ENCODE measurements around the gene TMEM156.
A peak's percentile ranks its signal among the peaks of the same experiment; 100 is the strongest.

TMEM156 gene

GRCh38 chr4:39044956-39045826, 13.0 kb upstream of the TMEM156 start:
- H3K4me3 ChIP-seq (replicated peaks in 1 of 2; ENCODE audit: low read depth in 2 of 2, low read length in 2 of 2) = peak overlapping the region; percentile 58 to 62
- TF ChIP-seq, protein P1, sequence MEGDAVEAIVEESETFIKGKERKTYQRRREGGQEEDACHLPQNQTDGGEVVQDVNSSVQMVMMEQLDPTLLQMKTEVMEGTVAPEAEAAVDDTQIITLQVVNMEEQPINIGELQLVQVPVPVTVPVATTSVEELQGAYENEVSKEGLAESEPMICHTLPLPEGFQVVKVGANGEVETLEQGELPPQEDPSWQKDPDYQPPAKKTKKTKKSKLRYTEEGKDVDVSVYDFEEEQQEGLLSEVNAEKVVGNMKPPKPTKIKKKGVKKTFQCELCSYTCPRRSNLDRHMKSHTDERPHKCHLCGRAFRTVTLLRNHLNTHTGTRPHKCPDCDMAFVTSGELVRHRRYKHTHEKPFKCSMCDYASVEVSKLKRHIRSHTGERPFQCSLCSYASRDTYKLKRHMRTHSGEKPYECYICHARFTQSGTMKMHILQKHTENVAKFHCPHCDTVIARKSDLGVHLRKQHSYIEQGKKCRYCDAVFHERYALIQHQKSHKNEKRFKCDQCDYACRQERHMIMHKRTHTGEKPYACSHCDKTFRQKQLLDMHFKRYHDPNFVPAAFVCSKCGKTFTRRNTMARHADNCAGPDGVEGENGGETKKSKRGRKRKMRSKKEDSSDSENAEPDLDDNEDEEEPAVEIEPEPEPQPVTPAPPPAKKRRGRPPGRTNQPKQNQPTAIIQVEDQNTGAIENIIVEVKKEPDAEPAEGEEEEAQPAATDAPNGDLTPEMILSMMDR (IDR thresholded peaks at IDR 0.05; ENCODE audit: low read depth, low read length) = no peak
- DNase-seq (ENCODE audit: low read depth in 2 of 2) = peak in 1 of 2 donors; percentile 43

GRCh38 chr4:39044364-39044955, 12.3 kb upstream of the TMEM156 start:
- H3K4me3 ChIP-seq (replicated peaks in 1 of 2; ENCODE audit: low read depth in 2 of 2, low read length in 2 of 2) = peak overlapping the region; percentile 58 to 62
- DNase-seq (ENCODE audit: low read depth in 2 of 2) = peak; percentile 95
- TF ChIP-seq, protein P1 (IDR thresholded peaks at IDR 0.05; ENCODE audit: low read depth, low read length) = peak; percentile 10

DNA sequence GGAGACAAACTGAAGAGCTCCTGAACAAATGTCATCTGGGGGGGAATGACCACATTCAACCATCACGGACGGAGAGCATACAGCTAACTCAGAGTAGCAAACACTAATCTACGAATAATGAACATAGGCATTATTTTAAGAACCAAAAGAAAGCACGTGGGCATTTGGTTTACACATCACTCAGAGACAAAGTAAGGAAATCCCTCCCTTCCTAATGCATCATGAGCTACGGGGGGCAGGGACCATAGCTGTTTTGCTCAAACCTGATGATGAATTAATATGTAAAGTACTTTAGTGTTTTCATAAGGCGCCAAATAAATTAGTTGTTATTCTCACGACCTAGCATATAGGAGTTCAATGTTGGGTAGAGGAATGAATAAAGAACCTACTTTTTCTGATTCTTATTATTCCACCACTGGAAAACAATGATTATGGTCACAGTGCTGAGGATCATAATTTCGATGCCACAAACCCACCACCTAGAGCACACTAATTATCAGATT, 11.7 kb upstream of the TMEM156 start:
- TF ChIP-seq, protein P1 (IDR thresholded peaks at IDR 0.05; ENCODE audit: low read depth, low read length) = no peak
- H3K4me3 ChIP-seq (replicated peaks in 1 of 2; ENCODE audit: low read depth in 2 of 2, low read length in 2 of 2) = peak overlapping the region; percentile 31 to 62
- peak; percentile 61 to 76 for DNase-seq (ENCODE audit: low read depth in 2 of 2)

DNA sequence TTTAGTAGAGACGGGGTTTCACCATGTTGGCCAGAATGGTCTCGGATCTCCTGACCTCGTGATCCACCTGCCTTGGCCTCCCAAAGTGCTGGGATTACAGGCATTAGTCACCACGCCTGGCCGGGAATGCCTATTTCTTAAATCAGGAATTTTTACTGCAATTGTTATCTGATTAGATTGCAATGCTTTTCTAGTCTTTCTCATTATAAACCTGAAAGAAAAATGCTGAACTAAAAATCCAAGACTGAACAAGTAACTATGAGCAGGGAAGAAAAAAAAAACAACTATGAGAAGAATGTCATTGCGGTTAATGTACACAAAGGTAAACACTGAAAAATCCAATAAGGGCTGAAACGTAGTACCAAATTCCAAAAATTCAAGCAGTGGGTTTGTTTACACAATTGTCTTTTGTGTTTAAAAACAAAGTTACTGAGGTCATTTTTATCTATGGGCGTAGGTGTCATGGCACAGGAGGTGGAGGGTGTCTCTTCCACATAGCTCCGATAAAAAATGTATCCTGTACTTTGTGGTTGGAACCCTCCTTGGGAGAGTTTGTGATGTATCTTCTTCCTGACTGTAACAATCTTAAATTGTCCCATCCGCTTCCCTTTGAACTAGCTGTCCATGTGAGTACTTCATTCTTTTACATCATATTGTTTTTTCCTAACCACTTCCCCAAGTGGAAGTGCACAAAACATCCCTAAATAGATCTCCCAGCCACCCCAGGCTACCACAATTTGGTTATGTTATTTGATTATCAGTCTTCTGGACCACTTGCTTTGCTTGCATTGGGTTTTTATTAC, 11.1 kb upstream of the TMEM156 start:
- peak; percentile 32 to 74 for DNase-seq (ENCODE audit: low read depth in 2 of 2)
- TF ChIP-seq, protein P1 (IDR thresholded peaks at IDR 0.05; ENCODE audit: low read depth, low read length) = no peak
- H3K4me3 ChIP-seq (replicated peaks in 1 of 2; ENCODE audit: low read depth in 2 of 2, low read length in 2 of 2) = peak overlapping the region in 1 of 2 donors; percentile 62

DNA sequence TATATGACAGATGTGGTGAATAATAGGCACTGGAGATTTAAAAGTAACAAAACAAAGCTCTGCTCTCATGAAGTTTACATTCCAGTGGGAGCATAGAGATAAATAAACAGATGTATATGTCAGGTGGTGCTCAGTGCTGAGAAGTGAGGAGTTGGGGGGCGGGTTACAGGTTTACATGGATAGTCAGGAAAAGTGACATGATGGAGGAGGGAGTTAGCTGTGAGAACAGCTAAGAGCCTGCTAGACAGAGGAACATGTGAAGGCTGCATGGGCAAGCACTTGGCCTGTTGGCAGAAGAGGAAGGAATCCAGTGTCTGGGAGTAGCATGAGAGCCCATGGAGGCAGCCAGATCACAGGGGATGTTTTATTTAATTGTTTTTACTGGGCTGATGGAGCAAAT, 10.2 kb upstream of the TMEM156 start:
- DNase-seq (ENCODE audit: low read depth in 2 of 2) = no peak
- TF ChIP-seq, protein P1 (IDR thresholded peaks at IDR 0.05; ENCODE audit: low read depth, low read length) = no peak
- H3K4me3 ChIP-seq (replicated peaks in 1 of 2; ENCODE audit: low read depth in 2 of 2, low read length in 2 of 2) = no peak overlapping the region

GRCh38 chr4:39039108-39039507, 6.9 kb upstream of the TMEM156 start:
- no peak overlapping the region for H3K4me3 ChIP-seq (replicated peaks in 1 of 2; ENCODE audit: low read depth in 2 of 2, low read length in 2 of 2)
- no peak for DNase-seq (ENCODE audit: low read depth in 2 of 2)
- TF ChIP-seq, protein P1 (IDR thresholded peaks at IDR 0.05; ENCODE audit: low read depth, low read length) = no peak
